ENCODE data around the gene FBH1. TPM values are rescaled to one million over a fixed set of nuclear protein-coding genes. Genes with fewer than 3 reads are reported as not detected.
"Not testable (repeated sequence)": the region's sequence is repeated elsewhere in the genome, so short reads cannot be mapped to it uniquely, and the experiment has no call there.

The FBH1 gene
- total and polyA plus RNA-seq, 4 experiments from 2014 or later = 71.1 to 97.5 (median 83.6) TPM

DNA sequence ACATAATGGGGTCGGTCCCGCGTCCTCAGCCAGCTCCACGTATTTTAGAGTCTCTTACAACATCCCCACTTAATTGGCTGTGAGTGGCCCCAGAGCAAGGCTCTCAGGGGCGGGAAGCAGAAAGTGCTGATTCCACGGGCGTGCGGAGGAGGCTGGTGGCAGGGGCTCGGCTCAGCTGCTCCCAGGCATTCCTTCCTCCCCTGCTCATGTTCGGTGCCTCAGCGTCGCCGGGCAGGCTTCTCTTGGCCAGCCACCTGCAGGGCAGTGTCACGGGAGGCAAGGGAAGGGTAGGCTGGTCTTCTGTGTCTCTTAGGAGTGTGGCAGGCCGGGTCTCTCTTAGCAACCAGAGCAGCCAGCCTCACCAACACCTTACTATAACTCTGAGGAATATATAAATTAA, 53.5 kb downstream of the FBH1 start:
- Histone ChIP-seq H3K27me3 (ENCODE audit: insufficient read depth, low read length) (no peaks in the 10 kb centered on the region), H3K27ac (ENCODE audit: low read depth, low read length) (no peak overlapping the region), H3K4me1 (ENCODE audit: insufficient read depth, low read length) (no peaks in the 10 kb centered on the region), H3K9me3 (ENCODE audit: control insufficient read depth in 1 of 2, low read length in 2 of 2) (no peaks in the 10 kb centered on the region), H3K36me3 (ENCODE audit: insufficient read depth, low read length) (peaks cover 3% of the 10 kb centered on the region), H3K4me3 (ENCODE audit: low read length in 2 of 2) (no peak overlapping the region)
- H3K4me3 Mint-ChIP-seq = no peak overlapping the region
- H3K36me3 Mint-ChIP-seq = peaks cover 0 to 6% of the 10 kb centered on the region in 2 donors
- peaks cover 2 to 11% (median 7%) of the 10 kb centered on the region in 4 donors for H3K4me1 Mint-ChIP-seq
- no peaks in the 10 kb centered on the region for H3K27me3 Mint-ChIP-seq
- no peaks in the 10 kb centered on the region for H3K9me3 Mint-ChIP-seq
- no peak for DNase-seq
- CTCF ChIA-PET (ENCODE audit: partially characterized antibody) = no interaction called here
- intact Hi-C loops (cut with micrococcal nuclease) = no loop called here
- POLR2A ChIA-PET (ENCODE audit: partially characterized antibody) = no interaction called here
- H3K27ac Mint-ChIP-seq = no peak overlapping the region

DNA sequence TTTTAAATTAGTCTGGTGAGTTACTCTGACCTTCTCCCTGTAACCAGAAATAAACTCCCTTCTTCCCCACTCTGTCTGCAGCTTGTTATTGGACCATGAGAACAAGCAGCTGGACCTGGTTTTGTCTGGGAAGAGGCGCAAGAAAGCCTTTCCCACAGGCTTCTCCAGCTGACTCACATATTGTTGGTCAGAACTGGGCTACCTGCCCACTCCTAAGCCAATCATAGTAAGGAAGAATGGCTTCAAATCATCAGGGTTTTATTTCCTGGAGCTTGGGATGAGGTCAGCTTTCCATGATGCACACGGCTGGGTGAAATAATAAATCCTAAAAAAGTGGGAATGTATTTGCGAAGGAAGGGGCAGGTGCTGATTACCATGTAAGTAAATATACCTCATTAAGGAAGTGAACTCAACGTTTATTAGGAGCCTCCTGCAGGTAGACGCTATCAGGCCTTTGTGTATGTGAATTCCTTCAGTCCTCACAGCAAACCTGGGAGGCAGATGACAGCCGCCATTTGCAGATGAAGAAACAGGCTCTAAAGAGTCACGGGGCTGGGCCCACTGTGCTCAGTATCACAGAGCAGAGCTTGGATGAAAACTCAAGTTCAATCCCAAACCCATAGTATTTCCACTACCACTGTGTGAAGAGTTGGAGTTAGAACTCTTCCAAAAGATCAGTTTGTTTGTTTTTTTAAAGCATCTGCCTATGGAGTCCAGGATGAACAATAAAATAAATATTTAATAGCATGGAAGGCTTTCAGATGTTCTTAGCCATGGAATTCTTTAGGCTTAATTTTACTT, 54.5 kb downstream of the FBH1 start:
- Mint-ChIP-seq H3K4me1 (peaks cover 2 to 17% (median 7%) of the 10 kb centered on the region in 4 donors), H3K27ac (no peak overlapping the region), H3K27me3 (no peaks in the 10 kb centered on the region), H3K36me3 (peaks cover 3 to 4% of the 10 kb centered on the region in 2 donors), H3K4me3 (no peak overlapping the region), H3K9me3 (no peaks in the 10 kb centered on the region)
- no peak overlapping the region for H3K27ac ChIP-seq (ENCODE audit: low read depth, low read length)
- ChIA-PET POLR2A (ENCODE audit: partially characterized antibody) (no interaction called here), CTCF (ENCODE audit: partially characterized antibody) (no interaction called here)
- intact Hi-C loops (cut with micrococcal nuclease) = no loop called here
- H3K4me1 ChIP-seq (ENCODE audit: insufficient read depth, low read length) = no peaks in the 10 kb centered on the region
- H3K4me3 ChIP-seq (ENCODE audit: low read length in 2 of 2) = no peak overlapping the region
- H3K9me3 ChIP-seq (ENCODE audit: control insufficient read depth in 1 of 2, low read length in 2 of 2) = no peaks in the 10 kb centered on the region
- H3K27me3 ChIP-seq (ENCODE audit: insufficient read depth, low read length) = no peaks in the 10 kb centered on the region
- DNase-seq = no peak
- H3K36me3 ChIP-seq (ENCODE audit: insufficient read depth, low read length) = no peaks in the 10 kb centered on the region

DNA sequence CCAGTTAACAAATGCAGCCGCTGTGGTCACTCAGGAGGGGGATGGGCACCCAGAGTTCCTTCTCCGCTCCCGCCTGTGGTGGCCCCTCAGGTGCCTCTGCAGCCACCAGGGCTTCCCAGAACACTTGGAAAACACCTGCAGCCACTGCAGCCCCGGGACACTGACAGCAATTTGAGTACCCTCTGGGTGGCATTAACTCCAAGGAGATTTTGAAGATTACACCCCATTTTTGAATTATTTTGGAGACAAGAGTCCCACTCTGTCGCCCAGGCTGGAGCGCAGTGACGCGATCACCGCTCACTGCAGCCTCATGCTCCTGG, 55.1 kb downstream of the FBH1 start:
- intact Hi-C loops (cut with micrococcal nuclease) = no loop called here
- DNase-seq = no peak
- no peak overlapping the region for H3K27ac Mint-ChIP-seq
- POLR2A ChIA-PET (ENCODE audit: partially characterized antibody) = no interaction called here
- H3K9me3 Mint-ChIP-seq = no peaks in the 10 kb centered on the region
- CTCF ChIA-PET (ENCODE audit: partially characterized antibody) = no interaction called here
- H3K4me3 ChIP-seq (ENCODE audit: low read length in 2 of 2) = no peak overlapping the region
- no peaks in the 10 kb centered on the region for H3K27me3 Mint-ChIP-seq
- no peaks in the 10 kb centered on the region for H3K9me3 ChIP-seq (ENCODE audit: control insufficient read depth in 1 of 2, low read length in 2 of 2)
- H3K36me3 ChIP-seq (ENCODE audit: insufficient read depth, low read length) = no peaks in the 10 kb centered on the region
- H3K36me3 Mint-ChIP-seq = peaks cover 3 to 4% of the 10 kb centered on the region in 2 donors
- no peak overlapping the region for H3K4me3 Mint-ChIP-seq
- no peaks in the 10 kb centered on the region for H3K4me1 ChIP-seq (ENCODE audit: insufficient read depth, low read length)
- H3K27ac ChIP-seq (ENCODE audit: low read depth, low read length) = no peak overlapping the region
- no peaks in the 10 kb centered on the region for H3K27me3 ChIP-seq (ENCODE audit: insufficient read depth, low read length)
- peaks cover 2 to 17% (median 7%) of the 10 kb centered on the region in 4 donors for H3K4me1 Mint-ChIP-seq

- H3K27me3 ChIP-seq (ENCODE audit: insufficient read depth, low read length) = no peaks in the 10 kb centered on the region
- H3K4me1 ChIP-seq (ENCODE audit: insufficient read depth, low read length) = no peaks in the 10 kb centered on the region
- Mint-ChIP-seq H3K36me3 (peaks cover 3 to 4% of the 10 kb centered on the region in 2 donors), H3K9me3 (no peaks in the 10 kb centered on the region), H3K4me3 (peak overlapping the region in 6 of 8 donors; percentile 21 to 84 (median 66)), H3K4me1 (peaks cover 2 to 17% (median 7%) of the 10 kb centered on the region in 4 donors), H3K27me3 (no peaks in the 10 kb centered on the region), H3K27ac (peak overlapping the region in 4 of 7 donors; percentile 15 to 67 (median 46))
- H3K27ac ChIP-seq (ENCODE audit: low read depth, low read length) = no peak overlapping the region
- no peaks in the 10 kb centered on the region for H3K36me3 ChIP-seq (ENCODE audit: insufficient read depth, low read length)
- no peak overlapping the region for H3K4me3 ChIP-seq (ENCODE audit: low read length in 2 of 2)
- POLR2A ChIA-PET (ENCODE audit: partially characterized antibody) = no interaction called here
- intact Hi-C loops (cut with micrococcal nuclease) = no loop called here
- DNase-seq = no peak
- H3K9me3 ChIP-seq (ENCODE audit: control insufficient read depth in 1 of 2, low read length in 2 of 2) = no peaks in the 10 kb centered on the region
- CTCF ChIA-PET (ENCODE audit: partially characterized antibody) = no interaction called here
Observed at GRCh38 chr10:5945561-5946418, 55.7 kb downstream of the FBH1 start.

DNA sequence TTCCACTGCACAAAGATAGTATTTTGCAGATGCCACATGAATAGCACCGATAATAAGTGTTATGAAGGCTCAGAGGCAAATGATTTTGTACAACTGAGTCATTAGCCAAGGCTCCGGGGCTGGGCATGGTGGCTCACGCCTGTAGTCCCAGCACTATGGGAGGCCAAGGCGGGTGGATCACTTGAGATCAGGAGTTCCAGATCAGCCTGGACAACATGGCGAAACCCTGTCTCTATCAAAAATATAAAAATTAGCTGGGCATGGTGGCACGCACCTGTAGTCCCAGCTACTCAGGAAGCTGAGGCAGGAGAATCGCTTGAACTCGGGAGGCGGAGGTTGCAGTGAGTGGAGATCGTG, 56.4 kb downstream of the FBH1 start:
- Mint-ChIP-seq H3K27ac (peak overlapping the region in 1 of 7 donors; percentile 67), H3K4me3 (peak overlapping the region in 2 of 8 donors; percentile 41 to 61), H3K4me1 (peaks cover 2 to 17% (median 7%) of the 10 kb centered on the region in 4 donors)
- H3K27me3 ChIP-seq (ENCODE audit: insufficient read depth, low read length); H3K4me1 ChIP-seq (ENCODE audit: insufficient read depth, low read length); CTCF ChIA-PET (ENCODE audit: partially characterized antibody); H3K36me3 Mint-ChIP-seq; H3K4me3 ChIP-seq (ENCODE audit: low read length in 2 of 2); POLR2A ChIA-PET (ENCODE audit: partially characterized antibody); H3K27ac ChIP-seq (ENCODE audit: low read depth, low read length); H3K9me3 ChIP-seq (ENCODE audit: control insufficient read depth in 1 of 2, low read length in 2 of 2); DNase-seq; H3K36me3 ChIP-seq (ENCODE audit: insufficient read depth, low read length); H3K9me3 Mint-ChIP-seq; intact Hi-C loops (cut with micrococcal nuclease); H3K27me3 Mint-ChIP-seq: not testable (repeated sequence)

- POLR2A ChIA-PET (ENCODE audit: partially characterized antibody) = no interaction called here
- CTCF ChIA-PET (ENCODE audit: partially characterized antibody) = no interaction called here
- Histone ChIP-seq H3K4me3 (ENCODE audit: low read length in 2 of 2) (no peak overlapping the region), H3K4me1 (ENCODE audit: insufficient read depth, low read length) (no peaks in the 10 kb centered on the region), H3K27me3 (ENCODE audit: insufficient read depth, low read length) (no peaks in the 10 kb centered on the region), H3K27ac (ENCODE audit: low read depth, low read length) (no peak overlapping the region), H3K9me3 (ENCODE audit: control insufficient read depth in 1 of 2, low read length in 2 of 2) (no peaks in the 10 kb centered on the region), H3K36me3 (ENCODE audit: insufficient read depth, low read length) (no peaks in the 10 kb centered on the region)
- peaks cover 4 to 7% of the 10 kb centered on the region in 2 donors for H3K36me3 Mint-ChIP-seq
- peak overlapping the region in 1 of 8 donors; percentile 43 for H3K4me3 Mint-ChIP-seq
- no peaks in the 10 kb centered on the region for H3K9me3 Mint-ChIP-seq
- H3K27ac Mint-ChIP-seq = peak overlapping the region in 1 of 7 donors; percentile 66
- no peak for DNase-seq
- peaks cover 2 to 17% (median 7%) of the 10 kb centered on the region in 4 donors for H3K4me1 Mint-ChIP-seq
- intact Hi-C loops (cut with micrococcal nuclease) = no loop called here
- no peaks in the 10 kb centered on the region for H3K27me3 Mint-ChIP-seq
Observed at GRCh38 chr10:5946786-5947185, 56.7 kb downstream of the FBH1 start.

- ChIA-PET CTCF (ENCODE audit: partially characterized antibody) (no interaction called here), POLR2A (ENCODE audit: partially characterized antibody) (no interaction called here)
- Histone ChIP-seq H3K27ac (ENCODE audit: low read depth, low read length) (no peak overlapping the region), H3K27me3 (ENCODE audit: insufficient read depth, low read length) (no peaks in the 10 kb centered on the region), H3K4me1 (ENCODE audit: insufficient read depth, low read length) (no peaks in the 10 kb centered on the region), H3K4me3 (ENCODE audit: low read length in 2 of 2) (no peak overlapping the region), H3K36me3 (ENCODE audit: insufficient read depth, low read length) (no peaks in the 10 kb centered on the region), H3K9me3 (ENCODE audit: control insufficient read depth in 1 of 2, low read length in 2 of 2) (no peaks in the 10 kb centered on the region)
- DNase-seq = no peak
- H3K9me3 Mint-ChIP-seq = no peaks in the 10 kb centered on the region
- intact Hi-C loops (cut with micrococcal nuclease) = no loop called here
- peaks cover 4 to 12% of the 10 kb centered on the region in 2 donors for H3K36me3 Mint-ChIP-seq
- H3K27me3 Mint-ChIP-seq = no peaks in the 10 kb centered on the region
- peak overlapping the region in 1 of 7 donors; percentile 87 for H3K27ac Mint-ChIP-seq
- H3K4me3 Mint-ChIP-seq = no peak overlapping the region
- H3K4me1 Mint-ChIP-seq = peaks cover 2 to 17% (median 7%) of the 10 kb centered on the region in 4 donors
Observed at GRCh38 chr10:5947471-5948207, 57.6 kb downstream of the FBH1 start.

All from CD4-positive, alpha-beta memory T cell (primary cell).